Caco-2 (cell line): ENCODE data around the gene OTUD1. TPM values are rescaled to one million over a fixed set of nuclear protein-coding genes. Genes with fewer than 3 reads are reported as not detected.

Source experiments
- BruUV-seq: library from RNA; stranded (reverse); fragments of 400-500 nt; replicated peaks from 2 replicates; lab custom pipeline; 2021; lab: Mats Ljungman, UMichigan
- CTCF ChIA-PET: fragments of 300-600 bp; sonication (Branson Sonifier 250); formaldehyde crosslinking; loops from one replicate; lab custom pipeline; 2022; ENCODE audit warnings: antibody characterized with exemption; lab: Charles Lee
- POLR2A ChIA-PET: fragments of 300-600 bp; sonication (Branson Sonifier 250); formaldehyde crosslinking; loops from one replicate; lab custom pipeline; 2022; ENCODE audit warnings: antibody characterized with exemption; lab: Charles Lee
- DNase-seq, 2 experiments: peaks; one replicate each; pipeline versions ENCODE4 v3.0.0 to v3.0.0-alpha.2; 2020 to 2022
- H3K27me3 ChIP-seq: replicated peaks from 2 replicates; pipeline ENCODE4 v1.6.0; 2011; ENCODE audit warnings: low read length; ENCODE audit not compliant: control insufficient read depth, insufficient read depth
- H3K36me3 ChIP-seq: 2 replicates; pipeline ENCODE4 v1.5.1; 2011; ENCODE audit warnings: low read length; ENCODE audit not compliant: control insufficient read depth, insufficient read depth
- H3K4me1 ChIP-seq: fragments of 250-450 bp; sonication (Bioruptor Pico); 2 replicates; pipeline ENCODE4 v1.5.1; 2020; ENCODE audit warnings: mild to moderate bottlenecking
- H3K4me3 ChIP-seq: 2 replicates; pipeline ENCODE4 v1.5.1; 2011; ENCODE audit warnings: low read depth, mild to moderate bottlenecking, control low read depth, low read length
- H3K9me3 ChIP-seq: fragments of 250-450 bp; sonication (Bioruptor Pico); 2 replicates; pipeline ENCODE4 v1.5.1; 2020; ENCODE audit warnings: mild to moderate bottlenecking, moderate library complexity
- H3K27ac Mint-ChIP-seq: one replicate; pipeline ENCODE4 v1.8.0; 2022; ENCODE audit warnings: mixed read lengths; ENCODE audit not compliant: unreplicated experiment
- H3K27me3 Mint-ChIP-seq: one replicate; pipeline ENCODE4 v1.8.0; 2022; ENCODE audit warnings: mixed read lengths; ENCODE audit not compliant: insufficient read depth, unreplicated experiment
- H3K36me3 Mint-ChIP-seq: one replicate; pipeline ENCODE4 v1.8.0; 2022; ENCODE audit warnings: mild to moderate bottlenecking, mixed read lengths; ENCODE audit not compliant: insufficient read depth, unreplicated experiment
- H3K4me1 Mint-ChIP-seq: one replicate; pipeline ENCODE4 v1.8.0; 2022; ENCODE audit warnings: low read depth, mixed read lengths; ENCODE audit not compliant: unreplicated experiment
- H3K4me3 Mint-ChIP-seq: one replicate; pipeline ENCODE4 v1.8.0; 2022; ENCODE audit warnings: mild to moderate bottlenecking, moderate library complexity, mixed read lengths; ENCODE audit not compliant: unreplicated experiment
- H3K9me3 Mint-ChIP-seq: one replicate; pipeline ENCODE4 v1.8.0; 2022; ENCODE audit warnings: mixed read lengths; ENCODE audit not compliant: unreplicated experiment
- intact Hi-C: fragments of 100-400 bp; cut with micrococcal nuclease; formaldehyde crosslinking; loops from one replicate; pipeline ENCODE4 v1.10.0; 2022; ENCODE audit not compliant: unreplicated experiment
- total RNA-seq: library from RNA; stranded (reverse); gene quantifications from 2 replicates; pipeline ENCODE4 v1.2.3, GENCODE V29; 2022
- TF ChIP-seq, protein P1 (sequence below), 2 experiments: fragments of 200-600 bp in 1 of 2; IDR thresholded peaks; 1 replicate in 1 of 2; 2 replicates in 1 of 2; pipeline versions ENCODE4 v1.5.1 to v1.8.0; 2011 to 2022; ENCODE audit warnings: antibody characterized with exemption in 1 of 2, control low read depth in 1 of 2, inconsistent platforms in 1 of 2, low read depth in 1 of 2, low read length in 1 of 2, mild to moderate bottlenecking in 1 of 2, moderate library complexity in 1 of 2; ENCODE audit not compliant: insufficient read depth in 1 of 2, severe bottlenecking in 1 of 2, unreplicated experiment in 1 of 2

OTUD1 gene
- total RNA-seq, 1 experiment from 2014 or later, result 10.7 TPM

DNA sequence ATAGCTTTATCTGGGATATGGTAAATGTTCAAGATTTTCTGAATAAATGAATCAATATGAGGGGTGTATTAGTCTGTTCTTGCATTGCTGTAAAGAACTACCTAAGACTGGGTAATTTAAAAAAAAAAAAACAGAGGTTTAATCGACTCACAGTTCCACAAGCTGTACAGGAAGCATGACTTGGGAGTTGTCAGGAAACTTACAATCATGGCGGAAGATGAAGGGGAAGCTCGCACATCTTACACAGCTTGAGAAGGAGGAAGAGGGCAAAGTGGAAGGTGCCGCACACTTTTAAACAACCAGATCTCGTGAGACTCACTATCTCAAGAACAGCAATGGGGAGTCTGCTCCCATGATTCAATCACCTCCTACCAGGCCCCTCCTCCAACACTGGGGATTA lies 32.5 kb upstream of the OTUD1 start:
- POLR2A ChIA-PET, result no interaction called here
- H3K27me3 ChIP-seq, result no peaks in the 10 kb centered on the region
- Mint-ChIP-seq H3K36me3 (no peaks in the 10 kb centered on the region), H3K9me3 (no peaks in the 10 kb centered on the region), H3K4me1 (no peaks in the 10 kb centered on the region), H3K27me3 (no peaks in the 10 kb centered on the region), H3K27ac (no peak overlapping the region), H3K4me3 (no peak overlapping the region)
- no TSS peak for BruUV-seq
- TF ChIP-seq, protein P1, sequence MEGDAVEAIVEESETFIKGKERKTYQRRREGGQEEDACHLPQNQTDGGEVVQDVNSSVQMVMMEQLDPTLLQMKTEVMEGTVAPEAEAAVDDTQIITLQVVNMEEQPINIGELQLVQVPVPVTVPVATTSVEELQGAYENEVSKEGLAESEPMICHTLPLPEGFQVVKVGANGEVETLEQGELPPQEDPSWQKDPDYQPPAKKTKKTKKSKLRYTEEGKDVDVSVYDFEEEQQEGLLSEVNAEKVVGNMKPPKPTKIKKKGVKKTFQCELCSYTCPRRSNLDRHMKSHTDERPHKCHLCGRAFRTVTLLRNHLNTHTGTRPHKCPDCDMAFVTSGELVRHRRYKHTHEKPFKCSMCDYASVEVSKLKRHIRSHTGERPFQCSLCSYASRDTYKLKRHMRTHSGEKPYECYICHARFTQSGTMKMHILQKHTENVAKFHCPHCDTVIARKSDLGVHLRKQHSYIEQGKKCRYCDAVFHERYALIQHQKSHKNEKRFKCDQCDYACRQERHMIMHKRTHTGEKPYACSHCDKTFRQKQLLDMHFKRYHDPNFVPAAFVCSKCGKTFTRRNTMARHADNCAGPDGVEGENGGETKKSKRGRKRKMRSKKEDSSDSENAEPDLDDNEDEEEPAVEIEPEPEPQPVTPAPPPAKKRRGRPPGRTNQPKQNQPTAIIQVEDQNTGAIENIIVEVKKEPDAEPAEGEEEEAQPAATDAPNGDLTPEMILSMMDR (IDR thresholded peaks at IDR 0.05; ENCODE audit: insufficient read depth in 1 of 2, low read depth in 1 of 2, low read length in 1 of 2, severe bottlenecking in 1 of 2, unreplicated experiment in 1 of 2), result no peak
- no peak for DNase-seq
- H3K4me3 ChIP-seq, result no peak overlapping the region
- CTCF ChIA-PET, result no interaction called here
- intact Hi-C loops, result no loop called here
- H3K4me1 ChIP-seq, result peaks cover 8% of the 10 kb centered on the region
- H3K9me3 ChIP-seq, result no peaks in the 10 kb centered on the region
- no peaks in the 10 kb centered on the region for H3K36me3 ChIP-seq

DNA sequence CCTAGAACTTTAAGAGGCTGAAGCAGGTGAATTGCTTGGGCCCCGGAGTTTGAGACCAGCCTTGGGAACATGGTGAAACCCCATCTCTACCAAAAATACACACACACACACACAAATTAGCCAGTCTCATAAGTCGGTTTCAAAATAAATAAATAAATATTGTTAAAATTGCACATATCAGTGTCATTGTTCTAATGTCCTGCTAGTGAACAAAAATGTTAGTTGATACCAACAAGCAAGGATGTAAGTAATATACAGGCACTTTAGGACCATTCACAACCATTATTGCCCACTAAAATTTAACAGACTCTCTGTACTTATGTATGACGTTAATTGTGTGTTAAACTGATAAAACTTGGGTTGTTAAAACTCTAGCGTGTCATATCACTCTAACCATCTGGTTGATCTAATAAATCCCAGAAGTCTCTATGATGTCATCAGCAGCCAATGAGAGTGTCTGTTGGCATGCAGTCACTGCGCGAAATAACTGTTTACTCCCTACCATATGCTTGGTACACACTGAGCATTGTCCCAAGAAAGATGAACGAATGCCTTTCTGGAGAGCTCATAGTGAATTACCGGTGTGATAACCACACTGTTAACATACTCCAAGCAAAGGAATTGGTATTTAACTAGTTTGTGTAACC lies 30.4 kb upstream of the OTUD1 start:
- no peaks in the 10 kb centered on the region for H3K36me3 Mint-ChIP-seq
- BruUV-seq, result no TSS peak
- ChIA-PET POLR2A (no interaction called here), CTCF (no interaction called here)
- Histone ChIP-seq H3K36me3 (no peaks in the 10 kb centered on the region), H3K9me3 (no peaks in the 10 kb centered on the region), H3K27me3 (no peaks in the 10 kb centered on the region), H3K4me1 (peaks cover 8% of the 10 kb centered on the region), H3K4me3 (no peak overlapping the region)
- peaks cover 6% of the 10 kb centered on the region for H3K27me3 Mint-ChIP-seq
- no peak overlapping the region for H3K4me3 Mint-ChIP-seq
- intact Hi-C loops, result no loop called here
- H3K4me1 Mint-ChIP-seq, result no peaks in the 10 kb centered on the region
- H3K9me3 Mint-ChIP-seq, result no peaks in the 10 kb centered on the region
- DNase-seq, result no peak
- no peak overlapping the region for H3K27ac Mint-ChIP-seq
- TF ChIP-seq, protein P1 (IDR thresholded peaks at IDR 0.05; ENCODE audit: insufficient read depth in 1 of 2, low read depth in 1 of 2, low read length in 1 of 2, severe bottlenecking in 1 of 2, unreplicated experiment in 1 of 2), result no peak

DNA sequence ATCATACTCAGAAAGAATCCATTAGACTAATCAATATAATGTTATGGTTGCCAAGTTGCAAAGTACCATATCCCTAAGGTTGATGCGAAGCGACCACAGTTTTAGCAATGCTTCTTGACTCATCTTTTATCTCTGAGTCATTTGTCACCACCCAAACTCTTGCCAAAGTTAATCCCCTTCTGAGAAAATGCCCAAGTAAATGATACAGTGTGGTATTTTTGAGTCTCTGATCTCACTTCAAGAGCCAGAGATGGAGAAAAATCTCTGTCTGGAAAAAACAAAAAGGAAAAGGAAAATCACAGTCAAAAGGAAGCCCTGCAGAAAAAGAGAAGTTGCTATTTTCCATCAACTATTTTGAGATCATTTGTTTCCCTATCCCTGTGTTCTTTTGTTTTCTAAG lies 26.7 kb upstream of the OTUD1 start:
- no peak for DNase-seq
- POLR2A ChIA-PET, result no interaction called here
- intact Hi-C loops, result no loop called here
- Mint-ChIP-seq H3K4me1 (no peaks in the 10 kb centered on the region), H3K27me3 (peaks cover 10% of the 10 kb centered on the region), H3K9me3 (no peaks in the 10 kb centered on the region), H3K4me3 (no peak overlapping the region), H3K27ac (no peak overlapping the region), H3K36me3 (no peaks in the 10 kb centered on the region)
- TF ChIP-seq, protein P1 (IDR thresholded peaks at IDR 0.05; ENCODE audit: insufficient read depth in 1 of 2, low read depth in 1 of 2, low read length in 1 of 2, severe bottlenecking in 1 of 2, unreplicated experiment in 1 of 2), result no peak
- Histone ChIP-seq H3K4me1 (no peaks in the 10 kb centered on the region), H3K9me3 (no peaks in the 10 kb centered on the region), H3K4me3 (no peak overlapping the region), H3K27me3 (no peaks in the 10 kb centered on the region), H3K36me3 (no peaks in the 10 kb centered on the region)
- no TSS peak for BruUV-seq
- CTCF ChIA-PET, result no interaction called here
